ENCODE results near the gene ODAD2.
A peak's percentile ranks its signal among the peaks of the same experiment; 100 is the strongest.
"Not testable (repeated sequence)": the region's sequence is repeated elsewhere in the genome, so short reads cannot be mapped to it uniquely, and the experiment has no call there.

Gene ODAD2

GRCh38 chr10:27998954-27999275, at the start of gene ODAD2:
Gene ODAD2 (minus strand): TSS chr10:27999079. CDS start chr10:27995142, 3,937 bp downstream.
- DNase-seq = no peak

- DNase-seq = no peak
These were observed 48.2 kb upstream of the ODAD2 start for GRCh38 chr10:28047061-28047460.

- DNase-seq = no peak
These were observed 47.7 kb upstream of the ODAD2 start for GRCh38 chr10:28046579-28046978.

GRCh38 chr10:28043941-28044340, 45.1 kb upstream of the ODAD2 start:
- DNase-seq = no peak

- no peak for DNase-seq
These were observed 37.7 kb upstream of the ODAD2 start for GRCh38 chr10:28036587-28036986.

GRCh38 chr10:28020993-28021982, 22.4 kb upstream of the ODAD2 start:
- DNase-seq = no peak

GRCh38 chr10:28020080-28020860, 21.4 kb upstream of the ODAD2 start:
- no peak for DNase-seq

- no peak for DNase-seq
These were observed 15.8 kb upstream of the ODAD2 start for GRCh38 chr10:28014651-28015050.

- DNase-seq = no peak
These were observed 14.2 kb upstream of the ODAD2 start for GRCh38 chr10:28012990-28013515.

- no peak for DNase-seq
These were observed 11.9 kb upstream of the ODAD2 start for GRCh38 chr10:28010821-28011220.

- no peak for DNase-seq
These were observed 9.2 kb upstream of the ODAD2 start for GRCh38 chr10:28008054-28008453.

- no peak for DNase-seq
These were observed 2.5 kb upstream of the ODAD2 start for GRCh38 chr10:28001353-28001752.

GRCh38 chr10:27998178-27998953, 513 bp downstream of the ODAD2 start:
- peak; percentile 22 to 51 for DNase-seq

- DNase-seq = no peak
These were observed 1.1 kb downstream of the ODAD2 start for GRCh38 chr10:27997865-27998177.

- DNase-seq = no peak
These were observed 3.6 kb downstream of the ODAD2 start for GRCh38 chr10:27995311-27995710.

GRCh38 chr10:27989357-27989756, 9.5 kb downstream of the ODAD2 start:
- not testable (repeated sequence) for DNase-seq

- DNase-seq = no peak
These were observed 12.1 kb downstream of the ODAD2 start for GRCh38 chr10:27986821-27987220.

- DNase-seq = no peak
These were observed 15.9 kb downstream of the ODAD2 start for GRCh38 chr10:27982875-27983543.

- no peak for DNase-seq
These were observed 17.1 kb downstream of the ODAD2 start for GRCh38 chr10:27981744-27982143.

- DNase-seq = not testable (repeated sequence)
These were observed 28.1 kb downstream of the ODAD2 start for GRCh38 chr10:27970795-27971194.

- not testable (repeated sequence) for DNase-seq
These were observed 28.9 kb downstream of the ODAD2 start for GRCh38 chr10:27969931-27970330.

GRCh38 chr10:27959093-27959715, 39.7 kb downstream of the ODAD2 start:
- DNase-seq = no peak

Measured in stimulated activated CD4-positive, alpha-beta T cell treated with anti-CD3 and anti-CD28 coated beads, Interleukin-2, amount 100 ng/mL, for 24 hours (primary cell).